Stimulated activated CD4-positive, alpha-beta T cell treated with anti-CD3 and anti-CD28 coated beads, TNF-alpha, amount 100 ng/mL, for 48 hours (primary cell): Measurements from ENCODE around the gene ZC3H7A.

Source experiments
- DNase-seq, 3 donors: peaks; one replicate each; pipeline ENCODE4 v3.0.0-alpha.2; 2020; ENCODE audit warnings: low read depth in 3 of 3

ZC3H7A gene

GRCh38 chr16:11705311-11706025 lies 91.6 kb downstream of the ZC3H7A start:
- DNase-seq: no peak
